HG03097 (cell line): ENCODE data around the gene TOM1L1.

ENCODE experiments used
- ATAC-seq: cut with Tn5 transposase; IDR thresholded peaks from one replicate; pipeline ENCODE4 v1.9.1; 2021; ENCODE audit not compliant: unreplicated experiment, low FRiP score

TOM1L1 gene

DNA sequence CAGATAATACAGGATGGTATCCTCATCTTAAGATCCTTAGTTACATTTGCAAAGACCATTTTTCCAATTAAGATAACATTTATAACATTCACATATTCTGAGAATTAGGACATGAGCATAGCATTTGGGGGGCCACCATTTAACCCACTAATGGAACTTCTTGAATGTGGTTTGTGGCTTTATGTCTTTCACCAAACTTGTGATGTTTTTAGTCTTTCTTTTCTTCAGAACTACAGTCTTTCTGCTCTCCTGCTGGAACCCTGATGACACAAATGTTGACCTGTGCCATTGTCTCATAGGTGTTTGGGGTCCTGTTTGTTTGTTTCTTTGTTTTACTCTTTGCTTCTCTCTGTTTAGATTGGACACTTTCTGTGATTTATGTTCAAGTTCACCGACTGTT lies 44.6 kb downstream of the TOM1L1 start:
- ATAC-seq, result no peak

DNA sequence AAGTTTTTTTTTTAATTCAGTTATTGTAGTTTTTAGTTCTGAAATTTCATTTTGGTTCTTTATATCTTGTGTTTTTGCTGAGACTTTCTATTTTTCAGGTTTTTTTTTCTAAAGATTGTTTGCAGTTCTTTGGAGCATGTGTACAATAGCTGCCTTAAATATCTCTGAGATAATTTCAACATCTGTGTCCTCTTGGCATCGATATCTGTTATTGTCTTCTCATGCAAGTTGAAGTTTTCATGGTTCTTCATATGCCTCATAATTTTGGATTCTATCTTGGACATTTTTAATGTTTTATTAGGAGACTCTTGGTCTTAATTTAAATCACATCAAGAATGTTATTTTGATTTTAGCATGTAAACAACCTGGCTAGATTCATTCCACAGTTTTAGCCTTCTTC lies 45.0 kb downstream of the TOM1L1 start:
- no peak for ATAC-seq

DNA sequence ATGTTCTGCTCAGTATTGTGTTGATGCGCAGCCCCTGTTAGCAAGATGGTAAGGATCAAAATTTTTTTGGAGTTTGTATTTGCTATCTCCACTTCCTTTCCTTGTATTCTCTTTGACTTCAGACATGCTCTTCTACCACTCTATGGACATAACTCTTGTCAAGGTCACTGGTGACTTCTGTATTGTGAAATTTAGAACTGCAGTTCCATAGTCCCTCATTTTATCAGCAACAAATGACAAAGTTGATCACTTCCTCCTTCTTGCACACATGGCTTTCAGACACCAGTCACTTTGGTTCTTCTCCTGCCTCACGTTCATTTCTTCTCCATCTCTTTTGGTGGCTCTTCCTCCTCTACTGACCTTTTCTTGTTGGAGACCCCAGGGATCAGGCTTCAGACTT lies 46.7 kb downstream of the TOM1L1 start:
- no peak for ATAC-seq

DNA sequence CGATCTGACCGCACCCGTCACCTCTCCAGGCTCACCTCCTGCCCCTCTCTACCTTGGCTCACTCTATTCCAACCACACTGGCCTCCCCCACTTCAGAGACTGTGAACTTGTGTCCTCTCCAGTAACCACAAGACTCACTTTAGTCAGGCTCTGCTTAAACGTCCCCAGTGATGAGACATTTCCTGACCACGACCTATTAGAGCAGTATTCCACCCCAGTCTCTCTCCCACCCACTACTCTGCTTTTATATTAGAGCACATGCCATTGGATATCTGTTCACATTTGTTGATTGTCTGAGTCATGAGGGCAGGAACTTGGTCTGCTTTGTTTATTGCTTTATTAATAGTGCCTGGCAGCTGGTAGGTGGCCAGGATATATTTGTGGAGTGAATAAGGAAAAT lies 47.7 kb downstream of the TOM1L1 start:
- ATAC-seq, result no peak

DNA sequence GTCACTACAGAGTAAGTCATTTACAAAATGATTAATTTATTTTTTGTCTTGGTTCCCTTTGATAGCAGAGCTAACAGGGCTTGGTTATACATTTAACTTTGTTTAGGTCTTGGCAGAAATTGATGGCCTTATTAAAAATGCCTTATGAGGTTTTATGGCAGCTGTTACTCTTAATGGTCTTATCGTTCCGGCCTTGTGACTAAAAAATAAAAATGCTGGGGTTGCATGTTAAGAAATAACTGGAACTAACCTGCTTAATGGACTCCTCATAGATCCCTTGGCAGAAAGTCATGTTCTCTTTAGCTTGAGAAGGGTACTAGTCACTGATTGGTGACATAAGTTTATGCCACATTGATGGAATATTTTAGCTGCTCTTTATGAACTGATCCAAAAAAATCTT lies 49.5 kb downstream of the TOM1L1 start:
- ATAC-seq, result no peak

DNA sequence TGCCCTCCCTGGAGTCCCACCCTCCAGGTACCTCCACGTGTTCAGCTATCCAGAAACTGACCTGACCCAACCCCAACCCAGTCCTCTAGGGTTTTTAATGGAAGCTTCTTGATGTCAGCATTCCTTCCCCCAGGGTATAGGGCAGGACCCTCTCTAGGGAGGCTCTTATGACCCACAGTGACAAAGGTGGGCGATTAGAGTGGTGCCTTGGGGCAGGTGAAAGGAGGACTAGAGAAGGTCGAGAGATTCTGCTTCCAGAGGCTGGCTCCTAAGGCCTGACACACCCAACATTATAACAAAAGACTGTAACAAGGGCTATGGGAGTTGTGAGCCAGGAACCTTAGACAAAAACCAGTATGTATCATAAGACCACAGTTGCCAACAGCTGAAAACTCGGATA lies 50.6 kb downstream of the TOM1L1 start:
- ATAC-seq, result no peak

DNA sequence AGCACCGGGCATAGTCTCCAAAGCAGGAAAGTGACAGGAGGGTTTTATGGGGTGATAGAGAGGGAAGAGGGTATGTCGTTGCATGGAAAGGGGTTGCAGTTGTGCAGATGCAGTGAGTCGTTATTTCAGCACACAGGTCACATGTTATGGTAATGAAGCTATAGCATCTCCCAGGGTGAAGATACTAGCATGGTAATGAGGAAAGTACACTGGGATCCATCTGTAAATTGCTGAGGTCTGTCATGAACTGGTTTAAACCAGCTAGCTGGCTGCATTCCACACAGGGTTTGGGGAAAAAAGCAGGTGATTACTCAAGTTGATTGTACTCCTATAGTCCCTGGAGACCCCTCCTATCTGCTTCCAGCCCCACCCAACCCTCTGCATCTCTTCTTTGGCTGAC lies 56.1 kb downstream of the TOM1L1 start:
- ATAC-seq, result no peak

DNA sequence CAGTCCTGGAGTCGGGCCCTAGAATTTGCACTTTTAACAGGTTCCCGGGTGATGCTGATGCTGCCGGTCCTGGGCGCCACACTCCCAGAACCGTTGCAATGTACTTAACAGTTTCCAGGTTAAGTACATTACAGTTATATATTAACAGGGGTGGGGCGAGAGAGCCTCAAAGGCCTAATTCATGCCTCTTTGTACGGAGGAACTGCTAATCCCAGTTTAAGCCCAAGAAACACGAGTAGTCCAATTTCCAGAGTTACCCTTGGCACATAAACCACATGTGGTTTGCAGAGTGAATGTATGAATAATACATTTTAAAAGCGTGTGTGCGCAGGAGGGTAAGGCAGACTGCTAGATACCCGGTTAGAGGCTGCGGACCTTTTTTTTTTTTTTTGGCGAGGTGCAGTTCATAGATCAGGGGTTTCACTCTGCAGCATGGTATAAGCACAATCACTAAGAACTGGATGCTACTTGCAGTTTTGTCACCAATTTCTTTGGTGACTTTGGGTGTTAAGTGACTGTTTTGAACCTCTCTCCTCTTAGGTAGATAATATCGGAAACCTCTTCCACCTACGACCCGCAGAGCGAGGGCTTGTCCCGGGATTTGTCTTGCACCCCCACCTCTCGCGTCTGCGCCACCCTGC lies 67.1 kb downstream of the TOM1L1 start:
- ATAC-seq, result peak; percentile 15

DNA sequence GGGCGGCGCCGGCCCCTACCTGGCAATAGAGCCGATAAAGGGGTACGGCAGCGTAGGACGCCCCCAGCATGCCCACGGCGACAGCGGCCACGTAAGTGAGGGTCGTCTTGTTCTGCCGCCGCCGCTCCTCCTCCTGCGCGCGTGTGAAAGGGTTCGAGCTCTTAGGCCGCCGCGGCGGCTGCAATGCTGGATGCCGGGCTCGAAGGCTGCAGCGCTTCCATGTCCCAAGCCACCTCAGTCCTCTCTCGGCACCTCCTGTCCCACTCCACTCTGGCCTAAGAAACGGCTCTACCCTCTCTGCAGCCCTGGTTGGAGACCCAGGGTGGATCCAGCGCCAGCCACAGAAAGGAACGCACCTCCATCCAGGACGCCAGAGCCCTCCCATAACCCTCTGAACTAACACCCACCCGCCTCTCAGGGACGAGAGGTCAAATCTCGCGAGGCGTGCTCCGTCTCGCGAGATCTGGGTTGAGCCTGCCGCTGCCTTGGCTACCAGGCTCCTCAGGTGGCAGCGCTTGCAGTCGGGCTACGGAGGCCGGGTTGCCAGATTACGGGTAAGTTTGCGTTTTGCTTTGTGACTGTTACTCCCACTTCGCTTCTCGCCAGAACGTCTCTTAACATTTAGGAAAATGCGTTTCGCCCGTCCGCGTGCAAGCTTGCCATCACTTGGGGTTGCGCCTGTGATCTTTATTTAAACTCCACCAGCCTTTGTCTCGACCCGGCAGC lies 67.8 kb downstream of the TOM1L1 start, which contains the start of the genes COX11 and STXBP4:
TSS of gene COX11 (minus strand) at position 393 of the 726 bp plus-strand sequence. CDS start at position 385, 8 bp downstream.
TSS of gene STXBP4 (plus strand) at position 504 of the 726 bp plus-strand sequence. CDS start 17,455 bp downstream, outside the sequence.
- peak; percentile 93 for ATAC-seq

DNA sequence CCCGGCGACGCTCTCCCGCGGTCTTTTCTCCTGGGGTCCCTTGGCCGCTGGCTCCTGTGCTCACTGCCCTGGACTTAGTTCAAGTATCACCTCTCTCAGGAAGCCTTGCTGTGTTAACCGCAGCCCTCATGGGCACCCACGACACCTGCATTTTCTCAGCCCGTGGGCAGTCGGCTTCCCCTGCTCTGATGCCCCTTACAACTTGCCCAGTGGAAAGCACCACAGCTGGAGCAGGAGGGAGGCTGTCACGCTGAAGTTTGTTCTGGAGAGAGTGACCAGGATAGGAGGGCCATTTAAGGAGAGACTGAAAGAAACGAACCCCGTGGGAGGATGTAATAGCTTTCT lies 68.3 kb downstream of the TOM1L1 start:
- ATAC-seq, result peak; percentile 22

DNA sequence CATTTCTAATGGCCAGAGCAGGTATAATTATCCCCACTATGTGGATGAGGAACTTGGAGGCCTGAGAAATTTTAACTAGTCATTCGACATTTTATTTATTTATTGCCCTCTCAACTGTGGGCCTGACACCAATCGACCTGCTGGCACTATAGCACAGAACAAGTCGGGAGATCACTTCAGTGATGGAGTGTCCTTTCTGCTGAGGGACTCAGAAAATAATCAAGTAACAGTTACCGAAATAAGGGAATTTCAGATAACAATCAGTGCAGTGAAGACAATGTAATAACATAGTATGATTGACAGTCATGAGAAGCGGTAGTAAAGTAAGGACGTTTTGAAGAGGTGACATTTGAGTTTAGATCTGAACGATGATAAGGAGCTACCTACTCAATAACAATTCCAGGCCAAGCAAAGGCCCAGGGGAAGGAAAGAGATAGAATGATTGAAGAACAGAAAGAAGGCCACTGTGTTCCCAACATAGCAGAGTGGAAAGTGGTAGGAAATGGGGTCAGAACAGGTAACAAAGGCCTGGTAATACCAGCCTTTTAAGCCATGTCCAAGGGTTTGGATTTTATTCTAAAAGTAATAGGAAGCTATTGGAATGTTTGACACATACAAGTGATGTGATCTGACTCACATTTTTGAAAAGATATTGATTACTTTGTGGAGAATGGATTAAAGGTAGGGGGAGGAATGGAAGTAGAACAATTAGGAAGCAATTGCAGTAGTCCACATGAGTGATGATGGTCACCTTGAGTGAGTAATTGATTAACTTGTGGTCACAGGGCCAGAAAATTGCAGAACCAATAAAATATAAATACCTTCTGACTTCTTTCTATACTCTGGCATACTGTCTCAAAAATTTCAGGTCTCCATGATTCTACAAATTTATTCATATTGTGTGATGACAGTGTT lies 69.3 kb downstream of the TOM1L1 start:
- ATAC-seq, result no peak

DNA sequence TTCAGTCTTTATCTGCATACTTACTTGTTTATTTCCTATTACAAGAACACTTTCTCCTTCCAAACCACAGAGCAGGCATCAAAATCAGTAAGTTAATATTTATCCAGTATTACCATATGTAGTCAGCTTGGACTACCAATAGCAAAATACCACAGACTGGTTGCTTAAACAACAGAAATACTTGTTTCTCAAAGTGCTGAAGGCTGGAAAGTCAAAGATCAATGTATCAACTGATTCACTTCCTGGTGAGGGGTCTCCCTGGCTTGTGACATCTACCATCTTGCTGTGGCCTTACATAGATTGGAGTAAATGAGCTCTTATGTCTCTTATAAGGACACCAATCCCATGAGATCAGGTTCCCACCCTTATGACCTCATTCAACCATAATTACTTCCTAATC lies 70.5 kb downstream of the TOM1L1 start:
- no peak for ATAC-seq

DNA sequence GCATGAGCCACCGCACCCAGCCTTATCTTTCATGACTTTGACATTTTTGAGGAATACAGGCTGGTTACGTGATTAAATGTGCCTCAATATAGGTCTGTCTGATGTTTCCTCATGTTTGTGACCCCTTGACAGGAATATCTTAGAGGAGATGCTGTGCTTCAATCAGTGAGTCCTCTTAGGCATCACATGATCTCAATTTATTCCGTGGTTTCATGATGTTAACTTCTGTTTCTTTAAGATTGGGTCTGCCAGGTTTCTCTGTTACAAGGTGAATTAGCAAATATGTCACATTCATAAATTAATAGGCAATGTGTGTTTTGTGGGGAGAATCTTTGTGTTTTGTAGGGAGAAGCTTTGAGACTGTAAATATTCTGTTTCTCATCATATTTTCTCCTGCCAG lies 71.2 kb downstream of the TOM1L1 start:
- ATAC-seq, result no peak

DNA sequence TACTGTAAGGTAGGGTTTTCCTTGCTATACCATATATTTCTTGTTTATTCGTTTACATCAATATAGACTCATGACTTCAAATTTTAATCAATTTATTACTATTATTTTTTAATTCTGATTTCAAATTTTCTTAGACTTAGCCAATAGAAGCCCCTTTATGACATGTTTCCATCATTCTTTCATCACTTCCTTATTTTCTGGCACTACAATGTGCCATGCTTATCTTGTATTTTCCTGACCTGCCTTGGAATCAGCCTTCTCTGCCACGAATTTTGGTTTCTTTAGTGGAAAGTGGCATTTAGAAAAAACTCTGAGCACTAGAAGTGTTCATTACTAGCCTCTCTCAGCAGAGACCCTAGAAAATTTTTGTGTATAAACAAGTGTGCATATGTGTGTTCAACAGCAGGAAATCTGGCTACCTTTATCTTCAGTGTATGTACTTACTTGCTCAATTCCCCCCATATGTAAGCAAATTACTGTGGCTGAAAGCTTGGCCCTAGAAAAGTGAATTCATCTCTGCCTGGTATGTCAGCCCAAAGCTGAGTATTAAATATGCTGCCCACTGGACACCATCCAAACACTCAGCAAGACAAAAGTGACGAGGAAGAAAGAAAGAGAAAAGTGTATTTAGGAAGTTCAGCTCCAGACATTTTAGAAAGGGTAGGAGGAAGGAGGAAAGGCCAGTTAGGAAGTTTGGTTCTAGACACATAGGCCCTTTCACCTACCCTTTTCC lies 71.9 kb downstream of the TOM1L1 start:
- no peak for ATAC-seq

DNA sequence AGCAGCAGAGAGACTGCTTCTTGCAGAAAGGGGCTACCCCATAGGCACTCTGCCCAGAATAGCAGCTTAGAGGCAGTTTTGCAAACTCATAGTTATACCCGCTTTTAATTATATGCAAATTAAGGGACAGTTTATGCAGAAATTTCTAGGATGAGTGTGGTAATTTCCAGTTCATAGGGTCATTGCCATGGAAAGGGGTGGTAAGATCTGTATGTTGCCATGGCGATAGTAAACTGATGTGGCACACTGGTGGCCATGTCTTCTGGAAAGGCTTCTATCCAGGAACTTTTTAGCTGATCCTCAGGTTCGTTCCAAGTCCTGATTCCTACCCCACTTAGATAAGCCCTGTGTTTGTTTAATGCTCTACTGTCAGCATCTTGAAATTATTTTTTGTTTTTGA lies 74.1 kb downstream of the TOM1L1 start:
- no peak for ATAC-seq

DNA sequence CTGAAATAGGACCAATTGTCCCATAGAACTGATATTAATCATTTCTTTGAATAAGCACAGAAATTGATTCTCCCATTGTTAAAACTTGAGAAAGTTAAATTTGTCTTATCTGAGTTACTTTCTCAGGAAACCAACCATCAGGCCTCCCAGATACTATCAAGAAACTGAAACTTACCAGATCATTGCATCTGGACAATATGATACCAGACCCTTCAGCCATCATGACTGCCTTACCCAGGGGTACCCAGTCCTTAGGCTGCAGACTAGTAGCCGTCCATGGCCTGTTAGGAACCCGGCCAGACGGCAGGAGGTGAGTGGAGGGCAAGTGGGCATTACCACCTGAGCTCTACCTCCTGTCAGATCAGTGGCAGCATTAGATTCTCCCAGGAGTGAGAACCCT lies 75.7 kb downstream of the TOM1L1 start:
- ATAC-seq, result no peak

DNA sequence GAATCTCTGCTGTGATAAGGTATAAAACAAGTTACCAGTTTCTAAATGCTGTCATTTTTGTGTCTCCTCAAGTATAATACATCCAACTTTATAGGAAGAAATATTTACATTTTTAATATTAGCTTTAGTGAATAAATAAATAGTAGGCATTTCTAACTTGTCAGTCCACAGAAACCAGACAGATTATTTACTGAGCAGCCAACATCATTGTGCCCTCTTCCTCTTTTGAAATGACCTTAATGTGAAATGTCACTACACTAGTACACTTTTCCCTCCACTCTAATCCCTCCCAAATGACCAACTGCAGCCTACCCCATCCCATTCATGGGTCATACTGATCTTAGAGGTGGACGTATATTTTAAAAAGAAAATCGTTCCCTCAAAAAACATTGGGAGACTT lies 77.1 kb downstream of the TOM1L1 start:
- ATAC-seq, result no peak

DNA sequence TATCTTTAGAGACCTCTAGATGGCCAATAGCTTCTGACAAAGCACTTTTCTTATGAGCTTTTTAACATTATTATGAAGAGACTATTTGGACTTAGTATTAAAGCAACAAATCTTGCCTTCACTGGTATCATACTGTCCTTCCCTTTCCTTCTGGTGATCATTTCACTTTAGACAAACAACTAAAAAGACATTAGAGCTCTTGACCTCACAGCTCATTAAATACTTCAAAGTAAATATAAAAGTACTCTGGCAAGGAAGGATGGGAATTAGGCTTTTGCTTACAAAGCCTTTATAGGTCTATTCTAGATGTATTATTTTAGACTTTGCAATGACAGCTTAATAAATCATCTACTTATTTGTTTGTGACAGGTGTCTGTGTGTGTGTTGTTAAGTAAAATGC lies 79.0 kb downstream of the TOM1L1 start:
- ATAC-seq, result no peak

DNA sequence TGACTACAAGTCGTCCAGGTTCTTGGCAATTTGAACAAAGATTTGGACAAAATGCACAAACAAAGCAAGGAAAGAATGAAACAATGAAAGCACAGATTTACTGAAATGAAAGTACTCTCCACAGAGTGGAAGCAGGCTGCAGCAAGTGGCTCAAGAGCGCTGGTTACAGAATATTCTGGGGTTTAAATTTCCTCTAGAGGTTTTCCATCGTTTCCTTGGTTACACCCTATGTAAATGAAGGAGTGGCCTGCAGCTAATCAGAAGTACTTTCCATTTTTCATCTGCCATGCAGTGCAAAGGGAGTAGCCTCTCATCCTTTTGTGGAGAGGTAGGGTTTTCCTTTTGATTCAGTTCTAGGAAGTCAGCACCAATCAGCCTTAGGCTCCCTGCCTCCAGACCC lies 79.7 kb downstream of the TOM1L1 start:
- ATAC-seq, result no peak

DNA sequence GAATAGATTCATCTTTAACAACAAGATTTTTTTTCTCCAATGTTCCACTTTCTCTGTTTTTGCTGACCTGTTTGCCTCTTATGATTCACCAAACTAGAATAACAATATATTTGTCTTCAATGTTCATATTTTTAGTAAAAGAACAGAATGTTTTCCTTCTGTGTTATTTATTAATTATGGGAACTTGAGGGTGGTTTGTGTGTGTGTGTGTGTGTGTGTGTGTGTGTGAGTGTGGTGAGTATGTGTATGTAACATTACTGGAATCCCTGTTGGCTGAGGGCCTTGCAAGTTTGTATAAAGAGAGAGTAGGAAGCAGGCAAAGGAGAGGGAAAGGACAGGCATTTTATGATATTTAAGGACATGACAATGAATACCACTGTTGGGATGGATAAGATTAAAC lies 81.7 kb downstream of the TOM1L1 start:
- ATAC-seq, result no peak

DNA sequence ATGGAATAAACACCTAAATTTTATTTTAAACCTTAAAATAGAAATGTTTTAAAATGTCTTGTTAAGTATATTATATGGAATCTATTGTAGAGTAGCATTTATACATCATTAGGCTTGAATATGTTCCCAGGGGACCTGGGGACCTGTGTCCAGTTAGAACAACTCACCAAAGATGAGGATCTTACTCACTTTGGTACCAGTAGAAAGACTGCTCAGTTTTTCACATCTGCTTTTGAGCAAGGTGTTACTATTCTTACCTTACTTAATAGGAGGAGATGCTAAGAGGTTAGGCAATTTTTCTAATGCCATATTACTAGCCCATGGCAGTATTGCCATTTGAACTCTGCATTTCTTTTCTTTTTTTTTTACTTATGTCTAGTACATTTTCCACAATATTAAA lies 82.6 kb downstream of the TOM1L1 start:
- ATAC-seq, result no peak
